ENCODE results near the gene AXDND1. TPM values are rescaled to one million over a fixed set of nuclear protein-coding genes. Genes with fewer than 3 reads are reported as not detected.

AXDND1 gene
- total and polyA plus RNA-seq, 2 donors (not counting 1 experiment from before 2014, with no cell fraction given): 0.05 to 0.17 TPM

- Histone ChIP-seq H3K27me3 (ENCODE audit: control insufficient read depth, insufficient read depth, low read length) (no peaks in the 10 kb centered on the region), H3K27ac (ENCODE audit: insufficient read depth, low read length) (no peak overlapping the region), H4K20me1 (ENCODE audit: control insufficient read depth, extremely low read depth, insufficient read depth, low read length) (no peaks in the 10 kb centered on the region), H3K79me2 (ENCODE audit: control insufficient read depth, insufficient read depth, low read length) (no peaks in the 10 kb centered on the region), H3K4me1 (ENCODE audit: control insufficient read depth, extremely low read depth, insufficient read depth, low read length) (no peaks in the 10 kb centered on the region), H3K4me2 (ENCODE audit: extremely low read depth, insufficient read depth, low read length) (no peak overlapping the region), H3K4me3 (replicated peaks in 1 of 4; ENCODE audit: control extremely low read depth in 1 of 4, insufficient read depth in 1 of 4, low read depth in 3 of 4, low read length in 4 of 4) (no peak overlapping the region), H3K36me3 (ENCODE audit: control insufficient read depth, insufficient read depth, low read length) (no peaks in the 10 kb centered on the region), H3K9ac (ENCODE audit: insufficient read depth, low read length) (no peak overlapping the region), H3K9me3 (ENCODE audit: control insufficient read depth, insufficient read depth, low read depth, low read length) (no peaks in the 10 kb centered on the region), H2AFZ (ENCODE audit: low read length) (no peak overlapping the region)
- TF ChIP-seq CTCF (conservative IDR thresholded peaks at IDR 0.05 in 1 of 2, IDR thresholded peaks at IDR 0.05 in 1 of 2; ENCODE audit: low read depth in 1 of 2, low read length in 2 of 2) (no peak), EZH2 (IDR thresholded peaks at IDR 0.05; ENCODE audit: low read length, missing control alignments) (no peak)
- DNase-seq (ENCODE audit: low read depth in 2 of 2): no peak
Observed at GRCh38 chr1:179490611-179491010, 124.8 kb downstream of the AXDND1 start.

- no peak overlapping the region for H2AFZ ChIP-seq (ENCODE audit: low read length)
- H3K36me3 ChIP-seq (ENCODE audit: control insufficient read depth, insufficient read depth, low read length): no peaks in the 10 kb centered on the region
- no peaks in the 10 kb centered on the region for H3K27me3 ChIP-seq (ENCODE audit: control insufficient read depth, insufficient read depth, low read length)
- TF ChIP-seq EZH2 (IDR thresholded peaks at IDR 0.05; ENCODE audit: low read length, missing control alignments): no peak
- TF ChIP-seq CTCF (conservative IDR thresholded peaks at IDR 0.05 in 1 of 2, IDR thresholded peaks at IDR 0.05 in 1 of 2; ENCODE audit: low read depth in 1 of 2, low read length in 2 of 2): no peak
- H3K27ac ChIP-seq (ENCODE audit: insufficient read depth, low read length): no peak overlapping the region
- H3K79me2 ChIP-seq (ENCODE audit: control insufficient read depth, insufficient read depth, low read length): no peaks in the 10 kb centered on the region
- H3K4me3 ChIP-seq (replicated peaks in 1 of 4; ENCODE audit: control extremely low read depth in 1 of 4, insufficient read depth in 1 of 4, low read depth in 3 of 4, low read length in 4 of 4): no peak overlapping the region
- no peaks in the 10 kb centered on the region for H3K9me3 ChIP-seq (ENCODE audit: control insufficient read depth, insufficient read depth, low read depth, low read length)
- no peak overlapping the region for H3K9ac ChIP-seq (ENCODE audit: insufficient read depth, low read length)
- H3K4me1 ChIP-seq (ENCODE audit: control insufficient read depth, extremely low read depth, insufficient read depth, low read length): no peaks in the 10 kb centered on the region
- no peak overlapping the region for H3K4me2 ChIP-seq (ENCODE audit: extremely low read depth, insufficient read depth, low read length)
- DNase-seq (ENCODE audit: low read depth in 2 of 2): peak; percentile 5 to 27
- H4K20me1 ChIP-seq (ENCODE audit: control insufficient read depth, extremely low read depth, insufficient read depth, low read length): no peaks in the 10 kb centered on the region
Observed at GRCh38 chr1:179493323-179493722, 127.6 kb downstream of the AXDND1 start.

GRCh38 chr1:179506199-179506598 is 140.4 kb downstream of the AXDND1 start:
- DNase-seq (ENCODE audit: low read depth in 2 of 2): no peak

More at GRCh38 chr1:179506199-179506598, 140.4 kb downstream of the AXDND1 start:
- Histone ChIP-seq H3K9me3 (ENCODE audit: control insufficient read depth, insufficient read depth, low read depth, low read length) (no peaks in the 10 kb centered on the region), H3K36me3 (ENCODE audit: control insufficient read depth, insufficient read depth, low read length) (no peaks in the 10 kb centered on the region), H3K27ac (ENCODE audit: insufficient read depth, low read length) (no peak overlapping the region), H3K4me2 (ENCODE audit: extremely low read depth, insufficient read depth, low read length) (no peak overlapping the region), H4K20me1 (ENCODE audit: control insufficient read depth, extremely low read depth, insufficient read depth, low read length) (no peaks in the 10 kb centered on the region), H2AFZ (ENCODE audit: low read length) (no peak overlapping the region), H3K79me2 (ENCODE audit: control insufficient read depth, insufficient read depth, low read length) (no peaks in the 10 kb centered on the region), H3K9ac (ENCODE audit: insufficient read depth, low read length) (no peak overlapping the region), H3K27me3 (ENCODE audit: control insufficient read depth, insufficient read depth, low read length) (no peaks in the 10 kb centered on the region), H3K4me3 (replicated peaks in 1 of 4; ENCODE audit: control extremely low read depth in 1 of 4, insufficient read depth in 1 of 4, low read depth in 3 of 4, low read length in 4 of 4) (no peak overlapping the region), H3K4me1 (ENCODE audit: control insufficient read depth, extremely low read depth, insufficient read depth, low read length) (no peaks in the 10 kb centered on the region)
- TF ChIP-seq CTCF (conservative IDR thresholded peaks at IDR 0.05 in 1 of 2, IDR thresholded peaks at IDR 0.05 in 1 of 2; ENCODE audit: low read depth in 1 of 2, low read length in 2 of 2) (no peak), EZH2 (IDR thresholded peaks at IDR 0.05; ENCODE audit: low read length, missing control alignments) (no peak)

Data from fibroblast of lung (primary cell).